NCI-H1417 treated with DMSO at 0.1 percent for 48 hours (cell line): Measurements from ENCODE around the gene ZDHHC11B.
A peak's percentile ranks its signal among the peaks of the same experiment; 100 is the strongest.
"Not testable (repeated sequence)": the region's sequence is repeated elsewhere in the genome, so short reads cannot be mapped to it uniquely, and the experiment has no call there.

Experiments
- DNase-seq: peaks from one replicate; lab custom pipeline; 2025; lab: John Stamatoyannopoulos, UW

The ZDHHC11B gene, protein sequence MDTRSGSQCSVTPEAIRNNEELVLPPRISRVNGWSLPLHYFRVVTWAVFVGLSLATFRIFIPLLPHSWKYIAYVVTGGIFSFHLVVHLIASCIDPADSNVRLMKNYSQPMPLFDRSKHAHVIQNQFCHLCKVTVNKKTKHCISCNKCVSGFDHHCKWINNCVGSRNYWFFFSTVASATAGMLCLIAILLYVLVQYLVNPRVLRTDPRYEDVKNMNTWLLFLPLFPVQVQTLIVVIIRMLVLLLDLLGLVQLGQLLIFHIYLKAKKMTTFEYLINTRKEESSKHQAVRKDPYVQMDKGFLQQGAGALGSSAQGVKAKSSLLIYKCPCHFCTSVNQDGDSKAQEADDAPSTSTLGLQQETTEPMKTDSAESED

DNA sequence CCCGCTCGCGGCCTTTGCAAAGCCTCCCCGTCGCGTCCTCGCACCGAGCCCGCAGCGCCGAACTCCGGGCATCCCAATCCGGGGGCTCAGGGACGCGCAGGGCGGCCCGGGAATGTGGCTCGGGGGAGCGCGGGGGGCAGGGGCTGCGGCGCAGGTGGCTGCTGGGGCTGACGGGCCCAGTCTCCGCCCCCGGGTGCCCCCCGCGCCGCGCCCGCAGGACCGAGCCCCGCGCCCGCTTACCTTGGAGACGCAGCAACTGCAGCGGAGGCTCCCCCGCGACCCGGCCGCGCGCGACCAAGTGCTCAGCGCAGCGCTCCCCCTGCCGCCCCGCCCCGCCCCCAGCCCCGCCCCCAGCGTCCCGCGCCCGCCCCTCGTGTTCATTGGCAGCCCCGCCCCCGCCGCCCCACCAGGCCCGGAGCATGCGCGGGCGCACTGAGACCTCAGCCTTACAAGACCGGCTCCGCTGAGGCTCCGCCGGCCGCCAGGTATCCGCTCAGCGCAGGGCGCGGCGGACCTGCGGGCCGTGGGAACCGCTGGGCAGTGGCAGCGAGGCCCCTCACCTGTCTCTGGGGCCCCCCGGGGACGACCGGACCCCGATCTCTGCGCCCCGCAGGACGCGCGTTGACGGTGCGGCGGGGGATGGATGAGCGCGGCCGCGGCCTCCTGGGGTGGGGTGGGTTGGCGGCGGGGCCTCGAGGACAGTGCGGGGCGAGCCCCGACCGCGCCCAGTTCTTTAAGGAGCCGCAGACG, at the start of gene ZDHHC11B:
Gene ZDHHC11B (minus strand): TSS at position 302 of the 750 bp plus-strand sequence. CDS start 17,810 bp downstream, outside the sequence.
- DNase-seq, result peak; percentile 6

DNA sequence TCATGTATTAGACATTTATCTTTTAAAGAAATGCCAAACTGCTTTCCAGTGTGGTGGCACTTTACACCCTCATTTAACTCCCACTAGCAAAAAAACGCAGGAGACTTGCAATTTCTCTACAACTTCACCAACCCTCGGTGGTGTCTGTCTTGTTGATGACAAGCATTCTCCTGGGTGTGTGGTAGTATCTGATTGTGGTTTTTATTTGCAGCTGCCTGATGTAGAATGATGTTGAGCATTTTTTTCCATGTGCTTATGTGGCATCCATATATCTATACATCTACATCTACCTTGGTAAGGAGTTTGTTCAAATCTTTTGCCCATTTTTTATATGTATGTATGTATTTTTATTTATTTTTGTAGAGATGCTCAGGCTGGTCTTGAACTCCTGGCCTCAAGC, 49.5 kb upstream of the ZDHHC11B start:
- DNase-seq, result not testable (repeated sequence)

DNA sequence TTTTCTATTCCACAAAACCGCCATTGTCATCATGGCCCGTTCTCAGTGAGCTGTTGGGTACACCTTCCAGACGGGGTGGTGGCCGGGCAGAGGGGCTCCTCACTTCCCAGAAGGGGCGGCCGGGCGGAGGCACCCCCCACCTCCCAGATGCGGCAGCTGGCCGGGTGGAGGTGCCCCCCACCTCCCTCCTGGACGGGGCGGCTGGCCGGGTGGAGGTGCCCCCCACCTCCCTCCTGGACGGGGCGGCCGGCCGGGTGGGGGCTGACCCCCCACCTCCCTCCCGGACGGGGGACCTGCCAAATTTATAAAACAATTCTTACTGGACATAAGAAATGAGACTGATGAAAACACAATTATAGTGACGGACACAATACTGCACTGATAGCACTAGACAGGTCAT, 43.7 kb upstream of the ZDHHC11B start:
- not testable (repeated sequence) for DNase-seq

DNA sequence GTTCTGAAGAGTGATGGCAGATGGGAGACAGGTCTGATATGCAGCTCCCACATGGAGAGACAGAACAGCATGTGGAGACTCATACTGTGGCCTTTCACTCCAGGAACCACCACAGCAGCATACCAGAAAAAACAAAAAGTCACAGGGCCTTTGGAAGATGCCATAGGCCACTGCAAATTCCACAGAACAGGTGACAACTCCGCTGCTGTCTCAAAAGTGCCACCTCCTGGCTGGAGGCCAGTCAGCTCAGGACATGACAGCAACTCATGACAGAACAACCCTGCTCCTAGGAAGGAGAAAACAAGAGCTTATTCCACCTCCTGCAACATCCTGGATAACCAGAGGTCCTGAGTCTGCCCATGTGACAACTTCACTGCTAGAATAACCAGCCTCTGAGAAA, 41.0 kb upstream of the ZDHHC11B start:
- not testable (repeated sequence) for DNase-seq

DNA sequence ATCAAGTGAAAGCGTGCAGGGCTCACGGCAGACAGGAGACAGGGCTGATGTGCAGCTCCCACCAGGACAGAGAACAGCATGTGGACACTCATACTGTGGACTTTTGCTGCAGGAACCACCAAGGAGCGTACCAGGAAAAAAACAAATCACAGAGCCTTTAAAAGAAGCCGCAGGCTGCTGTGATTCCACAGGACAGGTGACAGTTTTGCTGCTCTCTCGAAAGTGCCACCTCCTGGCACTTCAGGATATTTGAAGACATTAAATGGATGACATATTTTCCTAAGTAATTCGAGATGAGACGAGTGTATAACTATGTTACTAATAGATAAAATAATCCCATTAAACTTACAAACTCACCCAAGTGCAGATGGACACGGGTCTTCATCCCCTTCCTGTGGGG, 37.0 kb upstream of the ZDHHC11B start:
- DNase-seq, result no peak

DNA sequence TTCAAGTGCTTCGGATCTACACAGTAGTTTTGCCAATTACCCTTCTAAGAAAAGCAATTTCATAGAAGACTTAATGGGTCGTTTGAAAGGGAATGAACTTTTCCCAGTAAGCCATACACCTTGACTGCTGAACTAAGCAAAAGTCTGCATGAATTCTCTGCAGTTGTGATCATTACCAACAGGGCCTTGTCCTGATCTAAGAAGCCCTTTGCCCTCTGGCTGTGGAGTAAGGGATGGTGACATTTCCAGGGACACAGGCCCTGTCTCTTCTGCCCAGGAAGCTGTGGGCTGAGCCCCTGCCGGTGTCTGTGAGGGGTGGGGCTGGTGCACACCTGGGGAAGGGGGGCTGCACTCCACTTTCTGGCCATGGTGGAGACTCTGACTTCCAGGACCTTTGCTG, 35.7 kb upstream of the ZDHHC11B start:
- no peak for DNase-seq

DNA sequence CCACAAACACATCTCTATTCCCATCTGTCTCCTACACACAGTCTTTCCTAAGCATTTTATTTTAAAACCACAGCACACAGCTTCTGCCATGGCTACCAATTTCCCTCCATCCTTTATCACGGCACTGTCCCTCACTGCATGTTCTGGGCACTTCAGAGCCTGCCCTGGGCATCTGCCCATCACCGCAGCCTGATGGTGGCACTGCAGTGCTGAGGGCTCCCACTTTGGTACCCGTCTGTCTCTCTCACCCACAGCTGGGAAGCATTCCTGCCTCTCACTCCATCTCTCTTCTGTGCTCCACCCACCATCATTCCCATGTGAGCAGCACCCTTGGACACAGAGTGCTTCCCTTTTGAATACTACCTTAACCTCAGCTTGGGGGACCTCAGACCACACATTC, 34.5 kb upstream of the ZDHHC11B start:
- no peak for DNase-seq

DNA sequence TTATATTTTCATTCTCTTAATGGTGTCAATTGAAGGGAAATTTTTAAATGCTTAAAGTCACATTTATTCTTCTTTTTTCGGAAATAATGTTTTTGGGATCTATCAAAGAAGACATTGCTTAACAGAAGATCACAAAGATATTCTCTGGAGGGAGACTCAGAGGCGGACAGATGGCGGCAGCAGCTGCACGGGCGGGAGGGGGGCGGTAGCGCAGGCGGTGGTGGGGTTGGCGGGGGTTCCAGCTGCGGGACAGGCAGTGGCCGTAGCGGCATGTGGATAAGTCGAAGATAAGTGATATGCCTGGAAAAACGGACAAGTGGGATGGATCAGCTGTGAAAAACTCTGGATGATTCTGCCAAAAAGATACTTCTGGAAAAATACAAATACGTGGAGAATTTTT, 31.6 kb upstream of the ZDHHC11B start:
- DNase-seq, result no peak

DNA sequence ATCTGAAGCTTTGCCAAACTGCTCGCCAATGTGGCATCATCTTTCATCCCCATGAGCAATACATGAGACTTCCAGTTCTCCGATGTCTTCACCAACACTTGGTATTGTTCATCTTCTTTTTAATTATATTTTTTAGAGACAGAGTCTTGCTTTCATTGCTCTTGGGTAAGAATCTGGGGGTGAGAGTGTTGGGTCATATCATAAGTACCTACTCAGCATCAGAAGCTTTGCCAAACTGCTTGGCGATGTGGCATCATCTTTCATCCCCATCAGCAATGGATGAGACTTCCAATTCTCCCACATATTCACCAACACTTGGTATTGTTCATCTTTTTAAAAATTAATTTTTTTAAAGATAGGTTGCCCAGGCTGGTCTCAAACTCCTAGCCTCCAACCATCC, 30.9 kb upstream of the ZDHHC11B start:
- no peak for DNase-seq

DNA sequence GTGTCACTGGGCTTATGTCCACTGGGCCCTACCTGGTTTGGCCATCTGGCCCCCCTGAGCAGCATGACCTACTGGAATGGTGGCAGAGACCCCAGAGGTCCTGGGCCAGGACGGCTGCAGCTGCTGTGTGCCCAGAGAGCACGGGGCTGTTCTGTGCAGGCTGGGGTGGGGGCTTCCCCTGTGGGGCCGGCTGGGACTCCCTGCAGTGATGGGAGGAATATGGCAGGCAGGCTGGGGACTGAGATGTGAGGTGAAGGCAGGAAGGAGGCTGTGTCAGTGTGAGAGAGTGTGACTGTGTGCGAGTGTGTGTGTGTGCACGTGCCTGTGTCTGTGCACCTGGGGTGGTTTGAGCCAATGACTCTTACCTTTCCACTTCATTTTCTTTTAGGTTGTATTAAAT, 29.0 kb upstream of the ZDHHC11B start:
- not testable (repeated sequence) for DNase-seq

DNA sequence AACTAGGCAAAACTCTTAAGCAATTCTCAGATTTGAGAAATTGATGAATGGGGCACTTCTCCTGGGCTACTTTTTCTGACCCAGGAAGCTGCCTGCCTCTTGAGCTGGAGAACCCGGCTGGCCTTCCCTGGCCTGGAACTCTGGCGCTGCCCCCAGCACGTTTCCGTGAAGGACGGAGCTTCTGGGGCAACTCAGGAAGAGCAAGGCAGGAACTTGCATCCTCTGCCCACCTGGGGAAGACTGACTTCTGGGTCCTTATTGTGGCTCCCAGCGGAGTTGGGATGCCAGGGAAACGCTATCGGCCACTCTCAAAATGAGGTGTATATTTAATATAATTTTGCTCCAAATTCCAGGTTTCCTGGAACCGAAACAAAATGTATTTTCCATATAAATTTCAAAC, 26.9 kb upstream of the ZDHHC11B start:
- not testable (repeated sequence) for DNase-seq

DNA sequence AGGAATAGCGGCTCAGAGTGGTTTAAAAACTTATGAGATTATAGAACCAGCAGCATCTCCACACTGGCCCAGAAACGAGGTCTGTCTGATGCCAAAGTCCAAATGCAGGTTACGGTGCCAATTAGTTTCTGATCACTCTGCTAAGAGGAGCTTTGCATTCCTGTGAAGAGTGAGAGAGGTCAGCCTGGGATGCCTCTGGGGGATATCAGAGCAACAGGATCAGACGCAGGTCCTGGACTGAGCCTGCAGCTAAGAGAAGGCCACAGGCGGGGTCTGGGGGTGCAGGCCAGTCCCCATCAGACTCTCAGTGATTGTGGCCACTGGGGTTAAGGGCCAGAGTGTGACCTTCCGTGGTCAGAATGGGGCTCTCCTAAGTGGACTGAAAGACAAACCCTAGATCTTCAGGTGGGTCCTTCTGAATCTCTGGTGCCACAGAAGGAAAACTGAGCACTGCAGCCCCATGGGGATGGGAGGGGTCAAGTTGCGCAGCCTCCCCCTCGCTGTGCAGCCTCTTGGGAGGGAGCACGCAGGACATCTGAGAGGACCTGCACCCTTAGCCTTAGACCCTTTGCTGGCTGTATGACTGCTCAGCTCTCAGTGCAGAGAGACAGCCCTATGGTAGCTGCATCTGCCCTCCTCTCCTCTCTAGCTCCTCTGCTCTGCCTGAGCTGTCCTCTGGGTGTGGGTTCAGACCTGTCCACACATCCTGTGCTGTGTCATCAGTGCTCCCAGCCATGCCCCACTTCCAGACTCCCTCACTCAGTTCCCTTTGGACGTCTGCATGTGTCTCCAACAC, 23.4 kb upstream of the ZDHHC11B start:
- DNase-seq, result not testable (repeated sequence)

DNA sequence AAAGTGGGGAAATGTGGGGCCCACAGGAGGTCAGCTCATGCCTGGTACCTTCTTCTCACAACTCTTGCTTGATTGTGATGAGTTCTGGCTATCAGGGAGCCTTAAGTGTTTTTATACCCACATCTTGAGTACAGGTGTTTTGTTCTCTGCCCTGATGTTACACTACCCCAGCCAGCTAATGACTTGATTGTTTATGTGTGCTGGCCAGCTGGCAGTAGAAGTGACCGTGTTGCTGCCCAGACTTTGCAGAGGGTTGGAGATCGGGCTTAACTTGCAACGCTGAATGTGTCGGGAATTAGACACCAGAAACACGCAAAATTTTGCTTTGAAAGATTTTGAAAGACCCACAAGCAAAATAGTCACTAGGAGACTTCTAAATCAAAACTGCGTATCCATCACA, 16.9 kb upstream of the ZDHHC11B start:
- no peak for DNase-seq

DNA sequence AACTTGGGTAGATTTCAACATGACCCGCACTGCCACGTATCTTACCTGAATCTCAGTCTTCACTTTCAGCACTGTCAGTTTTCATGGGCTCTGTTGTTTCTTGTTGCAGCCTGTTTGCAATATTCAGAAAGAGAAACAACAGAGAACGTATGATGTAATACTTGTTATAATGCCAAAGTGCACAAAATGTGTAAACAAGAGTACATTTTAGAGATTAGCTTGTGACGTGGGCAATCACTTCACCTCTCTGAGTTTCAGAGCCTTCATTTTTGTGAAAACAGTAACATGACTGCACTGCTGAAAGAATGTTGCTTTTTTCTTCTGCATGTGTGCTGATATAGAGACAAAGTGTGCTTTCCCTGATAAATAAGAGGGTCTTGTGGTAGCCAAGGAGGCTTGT, 16.5 kb upstream of the ZDHHC11B start:
- not testable (repeated sequence) for DNase-seq

DNA sequence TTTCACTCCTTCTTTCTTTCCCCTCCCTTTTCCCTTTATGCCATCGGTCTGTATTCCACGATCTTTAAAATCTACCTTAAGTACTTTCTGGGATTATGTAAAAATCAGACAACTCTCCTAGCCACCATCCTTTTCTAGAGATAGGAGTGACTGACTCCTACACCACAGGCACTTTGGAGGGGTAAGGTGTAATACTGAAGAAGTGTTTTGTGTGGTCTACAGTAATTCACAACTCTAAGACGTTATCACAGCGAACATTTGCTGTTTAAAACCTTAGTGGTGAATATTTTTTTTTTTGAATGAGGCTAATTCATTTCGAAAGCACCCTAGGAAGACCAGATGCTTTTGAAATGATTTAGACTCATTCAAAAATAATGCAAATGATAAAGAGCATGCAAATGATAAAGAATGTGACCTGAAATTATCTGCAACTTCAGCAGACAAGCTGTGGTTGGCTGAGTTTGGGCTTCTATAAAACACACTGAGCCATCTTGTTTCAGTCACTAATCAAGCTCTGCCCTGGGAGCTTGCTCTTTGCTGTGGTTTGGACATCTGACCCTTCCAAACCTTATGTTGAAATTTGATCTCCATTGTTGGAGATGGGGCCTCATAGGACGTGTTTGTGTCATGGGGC, 14.1 kb upstream of the ZDHHC11B start:
- DNase-seq, result not testable (repeated sequence)

DNA sequence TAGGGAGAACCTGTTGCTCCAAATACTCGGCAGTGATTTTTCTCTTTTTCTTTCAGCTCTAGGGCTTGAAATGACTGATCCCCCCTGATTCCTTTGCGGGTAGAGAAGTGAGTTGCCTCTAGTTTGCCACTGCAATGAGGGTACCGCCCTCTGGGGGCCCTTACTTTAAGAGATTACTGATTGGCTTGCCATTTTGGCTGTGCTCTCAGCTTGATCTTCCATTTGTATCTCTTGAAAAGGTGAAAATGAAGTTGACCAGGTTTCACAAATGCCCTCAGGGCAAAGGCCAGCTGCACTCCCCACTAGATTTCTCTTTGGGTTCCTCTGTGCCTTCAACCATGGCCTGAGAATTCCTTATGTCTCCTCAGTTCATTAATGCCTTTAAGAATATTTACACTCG, 13.5 kb upstream of the ZDHHC11B start:
- not testable (repeated sequence) for DNase-seq

DNA sequence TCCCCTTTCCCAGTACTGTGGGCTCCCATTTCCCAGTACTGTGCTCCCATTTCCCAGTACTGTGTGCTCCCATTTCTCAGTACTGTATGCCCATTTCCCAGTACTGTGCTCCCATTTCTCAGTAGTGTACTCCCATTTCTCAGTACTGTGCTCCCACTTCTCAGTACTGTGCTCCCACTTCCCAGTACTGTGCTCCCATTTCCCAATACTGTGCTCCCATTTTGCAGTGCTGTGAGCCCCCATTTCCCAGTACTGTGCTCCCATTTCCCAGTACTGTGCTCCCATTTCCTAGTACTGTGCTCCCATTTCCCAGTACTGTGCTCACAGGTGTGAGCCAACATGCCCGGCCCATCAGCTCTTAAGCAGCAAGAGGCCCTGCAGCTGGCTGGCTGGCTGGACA, 11.3 kb upstream of the ZDHHC11B start:
- not testable (repeated sequence) for DNase-seq

DNA sequence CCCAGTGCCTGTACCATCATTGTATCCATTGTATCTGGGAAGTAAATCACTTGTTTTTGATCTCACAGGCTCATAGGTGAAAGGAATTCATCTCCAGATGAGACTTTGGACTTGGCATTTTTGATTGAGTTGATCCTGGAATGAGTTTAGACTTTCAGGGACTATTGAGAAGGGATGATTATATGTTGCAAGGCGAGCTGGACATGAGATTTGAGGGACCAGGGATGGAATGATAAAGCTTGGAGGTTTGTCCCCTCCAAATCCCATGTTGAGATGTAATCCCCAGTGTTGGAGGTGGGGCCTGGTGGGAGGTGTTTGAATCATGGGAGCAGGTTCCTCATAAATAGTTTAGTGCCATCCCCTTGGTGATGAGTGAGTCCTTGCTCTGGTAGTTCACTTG, 10.4 kb upstream of the ZDHHC11B start:
- DNase-seq, result not testable (repeated sequence)

DNA sequence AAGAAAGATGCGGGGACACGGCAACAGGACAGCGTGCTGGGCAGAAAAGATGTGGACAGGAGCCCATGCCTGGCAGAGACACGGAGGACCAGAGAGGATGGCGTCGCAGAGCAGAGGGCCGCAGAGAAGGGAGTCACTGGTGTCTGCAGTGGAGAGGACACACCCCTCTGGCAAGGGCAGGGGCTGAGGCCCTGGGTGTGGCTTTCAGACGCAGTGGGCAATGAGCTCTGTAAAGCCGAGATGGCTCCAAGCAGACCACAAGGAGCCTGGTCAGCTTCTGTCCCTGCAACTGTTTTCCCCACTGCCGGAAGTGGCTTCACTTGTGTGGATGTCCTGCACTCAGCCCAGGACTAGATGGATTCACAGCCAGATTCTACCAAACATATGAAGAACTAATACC, 4.2 kb upstream of the ZDHHC11B start:
- not testable (repeated sequence) for DNase-seq

DNA sequence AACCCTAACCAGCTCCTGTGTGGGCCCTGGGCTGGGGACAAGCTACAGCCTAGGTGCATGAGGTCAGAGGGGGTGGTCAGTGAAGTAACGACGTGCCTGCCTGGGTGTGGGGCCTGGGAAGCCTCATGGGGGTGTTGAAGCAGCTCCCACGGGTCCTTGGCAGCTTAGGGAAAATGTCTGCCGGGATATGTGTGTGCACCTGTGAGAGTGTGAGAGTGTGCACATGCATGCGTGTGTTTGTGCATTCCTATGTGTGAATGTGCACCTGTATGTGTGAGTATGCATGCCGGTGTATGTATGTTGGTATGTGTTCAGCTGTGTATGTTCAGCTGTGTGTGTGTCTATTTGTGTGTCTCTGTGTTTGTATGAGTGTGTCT, 3.3 kb upstream of the ZDHHC11B start:
- not testable (repeated sequence) for DNase-seq

DNA sequence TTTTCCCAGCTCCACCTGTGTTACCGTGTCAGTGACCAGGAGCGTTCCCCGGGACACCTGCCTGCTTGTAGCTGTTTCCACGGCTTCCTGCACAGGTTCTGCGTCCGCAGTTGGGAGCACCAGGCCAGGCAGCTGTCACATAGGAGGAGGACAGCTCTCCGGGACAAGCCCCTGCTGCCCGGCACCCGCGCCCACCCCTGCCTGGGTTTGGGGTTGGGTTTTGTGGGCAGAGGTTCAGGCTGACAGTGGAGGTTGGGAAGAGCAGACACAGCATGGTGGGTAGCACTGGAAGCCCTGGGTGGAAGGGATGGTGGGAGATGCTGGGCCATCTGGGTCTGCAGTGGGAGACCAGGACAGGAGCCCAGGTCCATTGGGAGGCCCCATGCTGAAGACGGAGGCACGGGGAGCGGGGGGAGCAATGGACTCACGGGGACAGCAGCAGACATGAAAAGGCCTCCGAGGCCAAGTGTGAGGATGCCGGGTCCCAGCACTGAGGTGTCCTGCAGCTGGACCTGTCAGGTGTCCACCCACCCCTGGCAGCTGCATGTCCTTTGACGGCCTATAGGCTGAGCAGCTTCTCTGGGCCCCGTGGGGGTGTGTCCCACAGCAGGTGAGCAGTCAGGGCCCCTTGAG, 2.8 kb upstream of the ZDHHC11B start:
- not testable (repeated sequence) for DNase-seq
